Measurements from ENCODE around the gene ADH1A.

ADH1A gene

GRCh38 chr4:99305638-99306400 is 15.0 kb upstream of the ADH1A start:
- TF ChIP-seq GATA2 (IDR thresholded peaks at IDR 0.05; ENCODE audit: low read depth, low read length) (no peak), GATA3 (IDR thresholded peaks at IDR 0.05; ENCODE audit: low read depth, low read length) (no peak)

GRCh38 chr4:99301376-99302164 is 10.8 kb upstream of the ADH1A start:
- TF ChIP-seq GATA3 (IDR thresholded peaks at IDR 0.05; ENCODE audit: low read depth, low read length) (no peak), GATA2 (IDR thresholded peaks at IDR 0.05; ENCODE audit: low read depth, low read length) (no peak)

- TF ChIP-seq GATA2 (IDR thresholded peaks at IDR 0.05; ENCODE audit: low read depth, low read length) = no peak
- TF ChIP-seq GATA3 (IDR thresholded peaks at IDR 0.05; ENCODE audit: low read depth, low read length) = no peak
Measured at GRCh38 chr4:99300934-99301333, 10.1 kb upstream of the ADH1A start.

- no peak for TF ChIP-seq GATA2 (IDR thresholded peaks at IDR 0.05; ENCODE audit: low read depth, low read length)
- TF ChIP-seq GATA3 (IDR thresholded peaks at IDR 0.05; ENCODE audit: low read depth, low read length) = no peak
Measured at GRCh38 chr4:99293357-99293756, 2.6 kb upstream of the ADH1A start.

GRCh38 chr4:99285387-99285786 is 5.4 kb downstream of the ADH1A start:
- TF ChIP-seq GATA2 (IDR thresholded peaks at IDR 0.05; ENCODE audit: low read depth, low read length) = no peak
- TF ChIP-seq GATA3 (IDR thresholded peaks at IDR 0.05; ENCODE audit: low read depth, low read length) = no peak

- TF ChIP-seq GATA2 (IDR thresholded peaks at IDR 0.05; ENCODE audit: low read depth, low read length) = no peak
- TF ChIP-seq GATA3 (IDR thresholded peaks at IDR 0.05; ENCODE audit: low read depth, low read length) = no peak
Measured at GRCh38 chr4:99282731-99283130, 8.1 kb downstream of the ADH1A start.

GRCh38 chr4:99281261-99281660 is 9.5 kb downstream of the ADH1A start:
- TF ChIP-seq GATA3 (IDR thresholded peaks at IDR 0.05; ENCODE audit: low read depth, low read length) = no peak
- no peak for TF ChIP-seq GATA2 (IDR thresholded peaks at IDR 0.05; ENCODE audit: low read depth, low read length)

- TF ChIP-seq GATA2 (IDR thresholded peaks at IDR 0.05; ENCODE audit: low read depth, low read length) = no peak
Measured at GRCh38 chr4:99276417-99276816, 14.4 kb downstream of the ADH1A start.

- TF ChIP-seq GATA3 (IDR thresholded peaks at IDR 0.05; ENCODE audit: low read depth, low read length) = no peak
- TF ChIP-seq GATA2 (IDR thresholded peaks at IDR 0.05; ENCODE audit: low read depth, low read length) = no peak
Measured at GRCh38 chr4:99275885-99276284, 14.9 kb downstream of the ADH1A start.

- TF ChIP-seq GATA2 (IDR thresholded peaks at IDR 0.05; ENCODE audit: low read depth, low read length) (no peak), GATA3 (IDR thresholded peaks at IDR 0.05; ENCODE audit: low read depth, low read length) (no peak)
Measured at GRCh38 chr4:99275050-99275449, 15.7 kb downstream of the ADH1A start.

- TF ChIP-seq GATA2 (IDR thresholded peaks at IDR 0.05; ENCODE audit: low read depth, low read length) = no peak
- TF ChIP-seq GATA3 (IDR thresholded peaks at IDR 0.05; ENCODE audit: low read depth, low read length) = no peak
Measured at GRCh38 chr4:99273704-99274103, 17.1 kb downstream of the ADH1A start.

GRCh38 chr4:99264927-99265326 is 25.9 kb downstream of the ADH1A start:
- no peak for TF ChIP-seq GATA3 (IDR thresholded peaks at IDR 0.05; ENCODE audit: low read depth, low read length)
- TF ChIP-seq GATA2 (IDR thresholded peaks at IDR 0.05; ENCODE audit: low read depth, low read length) = no peak

GRCh38 chr4:99252746-99253145 is 38.0 kb downstream of the ADH1A start:
- no peak for TF ChIP-seq GATA2 (IDR thresholded peaks at IDR 0.05; ENCODE audit: low read depth, low read length)
- TF ChIP-seq GATA3 (IDR thresholded peaks at IDR 0.05; ENCODE audit: low read depth, low read length) = no peak

GRCh38 chr4:99248714-99249113 is 42.1 kb downstream of the ADH1A start:
- TF ChIP-seq GATA3 (IDR thresholded peaks at IDR 0.05; ENCODE audit: low read depth, low read length) (no peak), GATA2 (IDR thresholded peaks at IDR 0.05; ENCODE audit: low read depth, low read length) (no peak)

GRCh38 chr4:99235955-99236354 is 54.8 kb downstream of the ADH1A start:
- TF ChIP-seq GATA2 (IDR thresholded peaks at IDR 0.05; ENCODE audit: low read depth, low read length) (no peak), GATA3 (IDR thresholded peaks at IDR 0.05; ENCODE audit: low read depth, low read length) (no peak)
